ENCODE data around the gene NGDN.

DNA sequence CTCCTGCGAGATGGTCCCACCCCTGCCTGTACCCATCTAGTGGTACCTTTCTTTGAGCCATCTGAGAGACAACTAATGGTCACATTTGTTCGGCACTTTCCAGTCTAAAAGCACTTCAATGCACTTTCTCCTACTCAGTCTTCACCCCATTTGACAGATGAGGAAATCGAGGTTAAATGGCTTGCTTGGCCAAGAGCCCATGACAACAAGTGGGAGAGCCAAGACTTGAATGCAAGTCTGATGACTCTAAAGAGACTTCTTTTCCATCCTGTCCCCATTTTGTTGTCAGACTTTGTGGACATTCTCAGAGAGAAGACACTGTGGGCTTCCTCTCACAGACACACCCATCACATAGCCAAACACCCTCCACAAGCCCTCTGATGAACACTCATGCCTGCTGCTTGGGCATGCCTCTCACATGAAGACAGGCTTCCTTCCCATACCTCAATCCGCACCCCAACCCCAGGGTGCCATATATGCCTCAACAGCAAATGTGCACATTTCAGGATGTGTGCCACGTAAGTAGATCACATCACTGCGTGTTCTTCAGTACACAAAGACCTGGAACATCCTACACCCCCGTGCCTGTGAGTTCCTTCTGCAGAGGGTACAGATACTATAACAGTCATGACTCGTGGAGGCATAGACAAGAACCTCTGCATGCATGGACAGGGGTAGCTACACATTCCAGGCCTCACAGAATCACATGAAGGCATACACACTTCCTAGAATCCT lies 34.8 kb upstream of the NGDN start:
- TF ChIP-seq ELF1 (IDR thresholded peaks at IDR 0.05): no peak
- TF ChIP-seq POLR2AphosphoS5 (IDR thresholded peaks at IDR 0.05; ENCODE audit: low read depth, low read length): no peak

Measured in SK-N-SH (cell line).